ENCODE results near the gene ZCCHC8.
A peak's percentile ranks its signal among the peaks of the same experiment; 100 is the strongest.

ZCCHC8 gene

DNA sequence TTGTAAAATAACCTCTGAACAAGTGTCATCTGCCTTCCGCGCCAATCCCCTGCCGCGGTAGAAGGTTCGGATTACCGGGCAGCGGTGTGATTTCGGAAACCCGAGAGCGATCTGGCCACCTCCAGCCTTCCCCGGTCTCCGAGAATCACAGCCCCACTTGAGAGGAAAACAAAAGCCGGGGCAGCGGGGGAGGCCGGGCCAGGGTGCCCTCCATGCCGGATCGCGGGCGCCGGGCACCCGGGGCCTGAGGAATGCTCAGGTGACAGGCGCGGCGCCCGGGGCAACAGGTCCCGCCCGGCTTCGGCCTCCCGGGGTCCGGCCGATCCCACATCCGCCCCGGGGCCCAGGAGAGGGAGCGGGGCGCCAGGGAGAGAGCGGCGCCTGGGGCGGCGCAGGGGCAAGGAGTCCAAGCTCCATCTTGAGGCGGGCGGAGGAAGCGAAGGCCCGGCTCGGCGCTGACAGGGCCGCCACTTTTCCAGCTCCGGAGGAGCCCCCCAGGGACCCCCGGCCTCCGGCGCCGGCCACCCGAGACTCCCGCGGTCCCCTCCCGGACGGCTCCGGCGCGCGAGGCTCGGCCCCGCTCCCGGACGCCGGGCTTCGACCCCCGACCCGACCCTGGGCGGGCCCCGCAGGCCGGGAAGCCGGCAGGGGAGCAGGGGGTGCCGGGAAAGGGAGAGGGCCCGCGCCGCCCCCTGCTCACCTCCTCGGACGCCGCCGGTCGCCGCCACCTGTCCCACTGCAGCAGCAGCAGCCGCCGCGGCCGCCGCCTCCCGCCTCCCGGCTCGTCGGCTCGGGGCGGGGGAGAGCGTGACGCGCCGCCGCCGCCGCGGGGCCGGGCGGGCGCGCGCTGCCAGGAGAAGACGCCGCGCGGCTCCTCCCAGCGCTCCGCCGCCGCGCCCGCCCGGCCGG lies 78.7 kb downstream of the ZCCHC8 start, which contains the start of gene CLIP1:
Gene CLIP1 (minus strand): TSS at position 849 of the 909 bp plus-strand sequence. CDS start 42,217 bp downstream, outside the sequence.
- peak; percentile 70 for DNase-seq

All from CD4-positive, alpha-beta T cell treated with Interleukin-6 for 4 hours (primary cell).